Endothelial cell of umbilical vein (primary cell): Measurements from ENCODE around the gene SHISA6. TPM values are rescaled to one million over a fixed set of nuclear protein-coding genes. Genes with fewer than 3 reads are reported as not detected.

ENCODE experiments used
- BruUV-seq: library from RNA; stranded (reverse); fragments of 400-500 nt; replicated peaks from 2 replicates; lab custom pipeline; 2021; lab: Mats Ljungman, UMichigan
- CTCF ChIA-PET: fragments of 300-600, 350-600 bp; sonication (Branson Sonifier 250); formaldehyde crosslinking; loops from one replicate; lab custom pipeline; 2021; ENCODE audit warnings: antibody characterized with exemption, inconsistent platforms; lab: Charles Lee
- POLR2A ChIA-PET: fragments of 300-600, 350-600 bp; sonication (Branson Sonifier 250); formaldehyde crosslinking; loops from one replicate; lab custom pipeline; 2021; ENCODE audit warnings: antibody characterized with exemption, inconsistent platforms; lab: Charles Lee
- DNase-seq: peaks from one replicate; pipeline ENCODE4 v3.0.0-alpha.2; 2011; ENCODE audit warnings: low read depth, low spot score
- FAIRE-seq: peaks from 2 replicates; lab custom pipeline; 2011; peaks lifted over from hg19 to GRCh38; lab: Jason Lieb, UNC
- H2AFZ ChIP-seq: 2 replicates; pipeline ENCODE4 v1.6.0; 2012; ENCODE audit warnings: low read depth, low read length, control low read depth, inconsistent platforms
- H3K27ac ChIP-seq: 2 replicates; pipeline ENCODE4 v1.5.1; 2011; ENCODE audit warnings: low read depth, mild to moderate bottlenecking, control low read depth, low read length, moderate library complexity; ENCODE audit not compliant: insufficient read depth
- H3K27me3 ChIP-seq, 2 experiments: 2 replicates each; pipeline versions ENCODE4 v1.6.0 to v1.6.1; 2011; ENCODE audit warnings: low read length in 2 of 2, mixed read lengths in 1 of 2; ENCODE audit not compliant: control insufficient read depth in 2 of 2, insufficient read depth in 2 of 2
- H3K36me3 ChIP-seq, 2 experiments: 2 replicates in 1 of 2; 3 replicates in 1 of 2; pipeline ENCODE4 v1.5.1; 2011; ENCODE audit warnings: low read length in 2 of 2, mild to moderate bottlenecking in 1 of 2, moderate library complexity in 1 of 2; ENCODE audit not compliant: control insufficient read depth in 2 of 2, insufficient read depth in 2 of 2; ENCODE audit errors: extremely low read depth in 1 of 2
- H3K4me1 ChIP-seq: 3 replicates; pipeline ENCODE4 v1.5.1; 2011; ENCODE audit warnings: mild to moderate bottlenecking, low read length; ENCODE audit not compliant: control insufficient read depth, insufficient read depth; ENCODE audit errors: extremely low read depth
- H3K4me2 ChIP-seq: 2 replicates; pipeline ENCODE4 v1.6.1; 2011; ENCODE audit warnings: low read length, control low read depth, mixed read lengths; ENCODE audit not compliant: insufficient read depth
- H3K4me3 ChIP-seq, 3 experiments: fragments of 200-600 bp in 1 of 3; sonication (generic), shearing (Covaris generic) in 1 of 3; replicated peaks in 1 of 3; 2 replicates each; pipeline ENCODE4 v1.5.1; 2011 to 2016; ENCODE audit warnings: control low read depth in 3 of 3, low read length in 3 of 3, mild to moderate bottlenecking in 2 of 3, inconsistent platforms in 1 of 3, low read depth in 1 of 3, moderate library complexity in 1 of 3; ENCODE audit not compliant: insufficient read depth in 1 of 3
- H3K79me2 ChIP-seq: 2 replicates; pipeline ENCODE4 v1.6.0; 2012; ENCODE audit warnings: low read length, inconsistent platforms; ENCODE audit not compliant: control insufficient read depth, insufficient read depth
- H3K9ac ChIP-seq: replicated peaks from 2 replicates; pipeline ENCODE3; 2011; ENCODE audit warnings: low read length, control low read depth; ENCODE audit not compliant: insufficient read depth; ENCODE audit errors: extremely low read depth
- H3K9me1 ChIP-seq: replicated peaks from 3 replicates; pipeline ENCODE4 v1.6.0; 2011; ENCODE audit warnings: mild to moderate bottlenecking, low read length; ENCODE audit not compliant: control insufficient read depth, insufficient read depth; ENCODE audit errors: extremely low read depth
- H3K9me3 ChIP-seq: replicated peaks from 2 replicates; pipeline ENCODE4 v1.5.1; 2012; ENCODE audit warnings: low read length, inconsistent platforms; ENCODE audit not compliant: control insufficient read depth, insufficient read depth
- H4K20me1 ChIP-seq: replicated peaks from 2 replicates; pipeline ENCODE3; 2011; ENCODE audit warnings: mild to moderate bottlenecking, low read length; ENCODE audit not compliant: control insufficient read depth, insufficient read depth; ENCODE audit errors: extremely low read depth
- EZH2 ChIP-seq: IDR thresholded peaks from 2 replicates; pipeline ENCODE4 v1.6.1; 2012; ENCODE audit warnings: borderline replicate concordance, low read depth, mild to moderate bottlenecking, moderate library complexity, low read length, inconsistent platforms; ENCODE audit not compliant: severe bottlenecking
- FOS ChIP-seq: IDR thresholded peaks from 2 replicates; pipeline ENCODE4 v1.6.1; 2011; ENCODE audit warnings: mild to moderate bottlenecking, low read length, moderate library complexity, borderline replicate concordance; ENCODE audit not compliant: insufficient read depth
- GATA2 ChIP-seq: IDR thresholded peaks from 2 replicates; pipeline ENCODE4 v1.7.0; 2011; ENCODE audit warnings: low read depth, mild to moderate bottlenecking, moderate library complexity, mixed read lengths, low read length; ENCODE audit not compliant: insufficient read length, insufficient read depth
- JUN ChIP-seq: IDR thresholded peaks from 2 replicates; pipeline ENCODE4 v1.6.1; 2011; ENCODE audit warnings: borderline replicate concordance, low read depth; ENCODE audit not compliant: insufficient read length, insufficient read depth
- MAX ChIP-seq: IDR thresholded peaks from 2 replicates; pipeline ENCODE4 v1.6.1; 2011; ENCODE audit not compliant: insufficient read depth, insufficient read length
- MYC ChIP-seq: IDR thresholded peaks from one replicate; pipeline ENCODE4 v1.6.1; 2011; ENCODE audit warnings: mild to moderate bottlenecking, low read depth, low read length
- POLR2A ChIP-seq: IDR thresholded peaks from 2 replicates; pipeline ENCODE4 v1.6.1; 2012; ENCODE audit warnings: low read depth, mild to moderate bottlenecking, control low read depth, low read length
- POLR2AphosphoS5 ChIP-seq: IDR thresholded peaks from 2 replicates; pipeline ENCODE4 v1.6.1; 2012; ENCODE audit warnings: low read depth, mild to moderate bottlenecking, control low read depth, low read length, moderate library complexity; ENCODE audit not compliant: insufficient read depth
- dilution Hi-C: fragments of 300-500 bp; cut with MboI; formaldehyde crosslinking; loops from one replicate; pipeline ENCODE4 v1.15.0; 2019; ENCODE audit warnings: low sequenced_read_pairs; ENCODE audit not compliant: extremely low pct_ligation_motif_present
- intact Hi-C: fragments of 100-400 bp; cut with micrococcal nuclease; formaldehyde crosslinking; loops from one replicate; pipeline ENCODE4 v1.10.0; 2022
- polyA plus RNA-seq, 4 experiments: library from polyadenylated mRNA; depleted of rRNA in 3 of 4; stranded (reverse) in 3 of 4; unstranded in 1 of 4; fragments of >200 nt; gene quantifications; 2 replicates each; pipeline versions ENCODE4 v1.2.1 to v1.2.3, GENCODE V29; 2011 to 2012; ENCODE audit warnings: missing spikeins in 1 of 4
- total RNA-seq: library from RNA; stranded (reverse); gene quantifications from 2 replicates; pipeline ENCODE4 v1.2.3, GENCODE V29; 2021
- TF ChIP-seq, protein P1 (sequence below), 2 donors: IDR thresholded peaks; 1 replicate in 1 of 2; 2 replicates in 1 of 2; pipeline ENCODE4 v1.5.1; 2011; ENCODE audit warnings: low read length in 2 of 2, mild to moderate bottlenecking in 2 of 2, moderate library complexity in 2 of 2, control low read depth in 1 of 2, inconsistent platforms in 1 of 2, low read depth in 1 of 2; ENCODE audit not compliant: insufficient read depth in 1 of 2; ENCODE audit errors: extremely low read depth in 1 of 2

The SHISA6 gene
- total and polyA plus RNA-seq, 2 donors (not counting 3 experiments of a cell fraction or from before 2014, with no cell fraction given): not detected

GRCh38 chr17:11319894-11320293 is 78.9 kb downstream of the SHISA6 start:
- no peak for FAIRE-seq

More at GRCh38 chr17:11319894-11320293, 78.9 kb downstream of the SHISA6 start:
- Histone ChIP-seq H3K4me2 (no peak overlapping the region), H3K27me3 (no peaks in the 10 kb centered on the region), H4K20me1 (no peaks in the 10 kb centered on the region), H3K9me1 (no peaks in the 10 kb centered on the region), H3K4me1 (no peaks in the 10 kb centered on the region), H3K9me3 (peaks cover 2% of the 10 kb centered on the region), H3K4me3 (no peak overlapping the region), H3K9ac (no peak overlapping the region), H3K36me3 (no peaks in the 10 kb centered on the region), H3K79me2 (no peaks in the 10 kb centered on the region), H2AFZ (no peak overlapping the region), H3K27ac (no peak overlapping the region)
- ChIA-PET POLR2A (no interaction called here), CTCF (no interaction called here)
- intact Hi-C loops (no loop called here), dilution Hi-C loops (no loop called here)
- TF ChIP-seq, protein P1, sequence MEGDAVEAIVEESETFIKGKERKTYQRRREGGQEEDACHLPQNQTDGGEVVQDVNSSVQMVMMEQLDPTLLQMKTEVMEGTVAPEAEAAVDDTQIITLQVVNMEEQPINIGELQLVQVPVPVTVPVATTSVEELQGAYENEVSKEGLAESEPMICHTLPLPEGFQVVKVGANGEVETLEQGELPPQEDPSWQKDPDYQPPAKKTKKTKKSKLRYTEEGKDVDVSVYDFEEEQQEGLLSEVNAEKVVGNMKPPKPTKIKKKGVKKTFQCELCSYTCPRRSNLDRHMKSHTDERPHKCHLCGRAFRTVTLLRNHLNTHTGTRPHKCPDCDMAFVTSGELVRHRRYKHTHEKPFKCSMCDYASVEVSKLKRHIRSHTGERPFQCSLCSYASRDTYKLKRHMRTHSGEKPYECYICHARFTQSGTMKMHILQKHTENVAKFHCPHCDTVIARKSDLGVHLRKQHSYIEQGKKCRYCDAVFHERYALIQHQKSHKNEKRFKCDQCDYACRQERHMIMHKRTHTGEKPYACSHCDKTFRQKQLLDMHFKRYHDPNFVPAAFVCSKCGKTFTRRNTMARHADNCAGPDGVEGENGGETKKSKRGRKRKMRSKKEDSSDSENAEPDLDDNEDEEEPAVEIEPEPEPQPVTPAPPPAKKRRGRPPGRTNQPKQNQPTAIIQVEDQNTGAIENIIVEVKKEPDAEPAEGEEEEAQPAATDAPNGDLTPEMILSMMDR (IDR thresholded peaks at IDR 0.05; ENCODE audit: extremely low read depth in 1 of 2, insufficient read depth in 1 of 2, low read depth in 1 of 2, low read length in 2 of 2): no peak
- TF ChIP-seq MAX (no peak), FOS (no peak), MYC (no peak), GATA2 (no peak), JUN (no peak), POLR2AphosphoS5 (no peak), EZH2 (no peak), POLR2A (no peak)
- no TSS peak for BruUV-seq
- no peak for DNase-seq
